ENCODE results near the gene FHAD1. TPM values are rescaled to one million over a fixed set of nuclear protein-coding genes. Genes with fewer than 3 reads are reported as not detected.

Gene FHAD1
- total RNA-seq, 4 donors from 2014 or later: not detected

DNA sequence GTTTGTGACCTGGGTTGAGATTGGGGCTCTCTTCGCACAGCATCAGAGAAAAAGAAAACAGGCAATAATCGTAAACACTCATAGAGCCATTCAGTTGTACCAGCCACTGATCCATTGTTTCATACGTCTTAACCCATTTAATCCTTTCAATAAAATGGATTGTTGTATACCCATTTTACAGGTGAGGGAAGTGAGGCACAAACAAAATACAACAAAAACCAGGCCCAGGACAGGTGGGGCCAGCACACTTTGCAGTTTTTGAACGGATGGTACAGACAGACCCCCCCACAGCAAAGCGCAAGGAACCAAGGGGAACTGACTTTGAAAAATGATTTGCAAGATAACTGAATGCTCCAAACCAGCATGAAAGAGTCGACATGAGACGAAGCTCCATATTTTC is 4.3 kb upstream of the FHAD1 start:
- TF ChIP-seq POLR2A (IDR thresholded peaks at IDR 0.05): no peak
- TF ChIP-seq, protein P1, sequence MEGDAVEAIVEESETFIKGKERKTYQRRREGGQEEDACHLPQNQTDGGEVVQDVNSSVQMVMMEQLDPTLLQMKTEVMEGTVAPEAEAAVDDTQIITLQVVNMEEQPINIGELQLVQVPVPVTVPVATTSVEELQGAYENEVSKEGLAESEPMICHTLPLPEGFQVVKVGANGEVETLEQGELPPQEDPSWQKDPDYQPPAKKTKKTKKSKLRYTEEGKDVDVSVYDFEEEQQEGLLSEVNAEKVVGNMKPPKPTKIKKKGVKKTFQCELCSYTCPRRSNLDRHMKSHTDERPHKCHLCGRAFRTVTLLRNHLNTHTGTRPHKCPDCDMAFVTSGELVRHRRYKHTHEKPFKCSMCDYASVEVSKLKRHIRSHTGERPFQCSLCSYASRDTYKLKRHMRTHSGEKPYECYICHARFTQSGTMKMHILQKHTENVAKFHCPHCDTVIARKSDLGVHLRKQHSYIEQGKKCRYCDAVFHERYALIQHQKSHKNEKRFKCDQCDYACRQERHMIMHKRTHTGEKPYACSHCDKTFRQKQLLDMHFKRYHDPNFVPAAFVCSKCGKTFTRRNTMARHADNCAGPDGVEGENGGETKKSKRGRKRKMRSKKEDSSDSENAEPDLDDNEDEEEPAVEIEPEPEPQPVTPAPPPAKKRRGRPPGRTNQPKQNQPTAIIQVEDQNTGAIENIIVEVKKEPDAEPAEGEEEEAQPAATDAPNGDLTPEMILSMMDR (IDR thresholded peaks at IDR 0.05 in 4 of 5, conservative IDR thresholded peaks at IDR 0.05 in 1 of 5): no peak
- ATAC-seq (no peak), DNase-seq (no peak)
- no peaks in the 10 kb centered on the region for H3K4me1 ChIP-seq
- no peaks in the 10 kb centered on the region for H3K9me3 ChIP-seq
- peaks cover 7 to 9% (median 8%) of the 10 kb centered on the region in 3 donors for H3K27me3 ChIP-seq
- H3K27ac ChIP-seq: no peak overlapping the region
- in situ Hi-C loops (cut with MboI; ENCODE audit: low sequenced_read_pairs in 4 of 4): no loop called here
- intact Hi-C loops (cut with DNase I; ENCODE audit: low total_unique reads): no loop called here
- no peaks in the 10 kb centered on the region for H3K36me3 ChIP-seq
- no peak overlapping the region for H3K4me3 ChIP-seq

DNA sequence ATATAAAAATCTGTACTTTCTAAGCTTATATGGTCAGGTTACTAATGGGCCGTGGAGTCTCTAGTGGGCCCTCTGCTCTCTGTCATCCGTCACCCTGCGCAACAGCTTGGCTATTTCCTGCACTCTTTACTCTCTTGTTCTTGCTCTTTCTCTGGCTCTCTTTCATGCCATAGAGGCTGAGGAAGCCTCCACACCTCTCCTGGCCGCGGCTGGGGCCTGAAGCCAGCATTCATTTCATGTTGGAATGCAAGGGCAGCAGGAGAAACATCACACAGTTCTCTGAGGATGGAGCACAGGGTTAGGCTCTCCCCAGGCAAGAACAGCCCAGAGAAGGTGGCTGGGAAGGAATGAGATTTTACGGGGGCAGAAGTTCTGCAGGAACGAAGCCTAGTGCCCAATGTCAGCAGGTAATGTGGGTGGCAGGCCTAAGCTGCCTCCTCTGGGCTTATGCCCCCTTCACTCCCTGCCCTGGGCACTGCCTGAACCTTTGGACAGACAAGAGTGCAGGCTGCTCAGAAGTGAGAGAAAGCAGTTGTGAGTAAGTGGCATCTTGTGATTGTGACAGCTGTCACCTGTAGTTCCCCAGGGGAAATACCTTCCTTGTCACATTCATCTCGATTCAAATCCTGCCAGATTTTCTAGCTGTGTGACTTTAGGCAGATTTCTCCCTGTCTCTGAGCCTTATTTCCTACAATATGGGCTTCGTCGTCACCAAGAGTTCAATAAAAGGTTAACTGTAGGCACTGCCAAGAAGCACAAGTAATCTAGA is 3.6 kb upstream of the FHAD1 start:
- Histone ChIP-seq H3K4me1 (no peaks in the 10 kb centered on the region), H3K36me3 (no peaks in the 10 kb centered on the region), H3K27ac (no peak overlapping the region), H3K27me3 (peaks cover 7 to 15% (median 13%) of the 10 kb centered on the region in 3 donors), H3K4me3 (no peak overlapping the region), H3K9me3 (no peaks in the 10 kb centered on the region)
- ATAC-seq (no peak), DNase-seq (no peak)
- intact Hi-C loops (cut with DNase I; ENCODE audit: low total_unique reads): no loop called here
- TF ChIP-seq POLR2A (IDR thresholded peaks at IDR 0.05): no peak
- TF ChIP-seq, protein P1 (IDR thresholded peaks at IDR 0.05 in 4 of 5, conservative IDR thresholded peaks at IDR 0.05 in 1 of 5): no peak
- in situ Hi-C loops (cut with MboI; ENCODE audit: low sequenced_read_pairs in 4 of 4): no loop called here

DNA sequence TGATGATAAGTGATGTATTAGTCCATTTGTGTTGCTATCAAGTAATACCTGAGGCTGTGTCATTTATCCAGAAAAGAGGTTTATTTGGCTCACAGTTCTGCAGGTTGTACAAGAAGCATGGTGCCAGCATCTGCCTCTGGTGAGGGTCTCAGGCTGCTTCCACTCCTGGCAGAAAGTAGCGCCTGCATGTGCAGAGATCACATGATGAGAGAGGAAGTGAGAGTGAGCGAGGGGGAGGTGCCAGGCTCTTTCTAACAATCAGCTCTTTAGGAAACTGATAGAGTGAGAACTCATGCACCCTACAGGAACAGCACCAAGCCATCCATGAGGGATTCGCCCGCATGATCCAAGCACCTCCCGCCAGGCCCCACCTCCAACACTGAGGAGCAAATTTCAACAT is 2.2 kb upstream of the FHAD1 start:
- TF ChIP-seq POLR2A (IDR thresholded peaks at IDR 0.05): no peak
- TF ChIP-seq, protein P1 (IDR thresholded peaks at IDR 0.05 in 4 of 5, conservative IDR thresholded peaks at IDR 0.05 in 1 of 5): no peak

GRCh38 chr1:15245593-15246360 is 1.2 kb upstream of the FHAD1 start:
- Histone ChIP-seq H3K4me1 (no peaks in the 10 kb centered on the region), H3K27ac (no peak overlapping the region), H3K36me3 (no peaks in the 10 kb centered on the region), H3K4me3 (no peak overlapping the region), H3K9me3 (no peaks in the 10 kb centered on the region), H3K27me3 (peaks cover 7 to 26% (median 13%) of the 10 kb centered on the region in 3 donors)
- intact Hi-C loops (cut with DNase I; ENCODE audit: low total_unique reads): no loop called here
- ATAC-seq (no peak), DNase-seq (no peak)
- TF ChIP-seq, protein P1 (IDR thresholded peaks at IDR 0.05 in 4 of 5, conservative IDR thresholded peaks at IDR 0.05 in 1 of 5): no peak
- TF ChIP-seq POLR2A (IDR thresholded peaks at IDR 0.05): no peak
- in situ Hi-C loops (cut with MboI; ENCODE audit: low sequenced_read_pairs in 4 of 4): no loop called here

More for the DNA sequence above, 2.2 kb upstream of the FHAD1 start:
- DNase-seq (no peak), ATAC-seq (no peak)
- in situ Hi-C loops (cut with MboI; ENCODE audit: low sequenced_read_pairs in 4 of 4): no loop called here
- H3K27ac ChIP-seq: no peak overlapping the region
- H3K4me3 ChIP-seq: no peak overlapping the region
- intact Hi-C loops (cut with DNase I; ENCODE audit: low total_unique reads): no loop called here
- H3K4me1 ChIP-seq: no peaks in the 10 kb centered on the region
- H3K36me3 ChIP-seq: no peaks in the 10 kb centered on the region
- H3K9me3 ChIP-seq: no peaks in the 10 kb centered on the region
- peaks cover 7 to 20% (median 13%) of the 10 kb centered on the region in 3 donors for H3K27me3 ChIP-seq
